NT2/D1 (cell line): ENCODE data around the gene EFNA3.

Experiments
- DNase-seq: peaks from one replicate; pipeline ENCODE4 v3.0.0-alpha.2; 2011; ENCODE audit warnings: low read depth, low spot score
- H3K27me3 ChIP-seq: 2 replicates; pipeline ENCODE4 v1.6.0; 2011; ENCODE audit warnings: mild to moderate bottlenecking; ENCODE audit not compliant: insufficient read length, insufficient read depth
- H3K36me3 ChIP-seq: 2 replicates; pipeline ENCODE4 v1.6.1; 2011; ENCODE audit warnings: mild to moderate bottlenecking, low read length, mixed read lengths; ENCODE audit not compliant: insufficient read depth, insufficient read length
- H3K4me1 ChIP-seq: 2 replicates; pipeline ENCODE4 v1.5.1; 2011; ENCODE audit not compliant: insufficient read depth, insufficient read length
- H3K4me3 ChIP-seq: 2 replicates; pipeline ENCODE4 v1.5.1; 2011; ENCODE audit warnings: low read depth; ENCODE audit not compliant: insufficient read length
- H3K9ac ChIP-seq: 2 replicates; pipeline ENCODE4 v1.6.0; 2011; ENCODE audit warnings: low read depth; ENCODE audit not compliant: insufficient read length
- H3K9me3 ChIP-seq: 2 replicates; pipeline ENCODE4 v1.5.1; 2011; ENCODE audit warnings: mild to moderate bottlenecking, low read length; ENCODE audit not compliant: insufficient read depth
- SUZ12 ChIP-seq: IDR thresholded peaks from 2 replicates; pipeline ENCODE4 v1.6.1; 2011; ENCODE audit not compliant: insufficient read length, insufficient read depth; ENCODE audit errors: extremely low read depth
- YY1 ChIP-seq: IDR thresholded peaks from 2 replicates; pipeline ENCODE4 v1.6.1; 2011; ENCODE audit not compliant: insufficient read length, insufficient read depth
- ZNF274 ChIP-seq: IDR thresholded peaks from 2 replicates; pipeline ENCODE4 v1.6.1; 2011; ENCODE audit warnings: mild to moderate bottlenecking, low read depth, low read length

EFNA3 gene

GRCh38 chr1:155057104-155057503 is 21.5 kb upstream of the EFNA3 start:
- H3K4me3 ChIP-seq = no peak overlapping the region
- no peak for DNase-seq
- H3K4me1 ChIP-seq = peaks cover 13% of the 10 kb centered on the region
- no peak overlapping the region for H3K9ac ChIP-seq
- peaks cover 8% of the 10 kb centered on the region; the same call in 1 of the 2 replicates for H3K9me3 ChIP-seq
- H3K36me3 ChIP-seq = peaks cover 75% of the 10 kb centered on the region
- H3K27me3 ChIP-seq = peaks cover 8% of the 10 kb centered on the region
- TF ChIP-seq ZNF274 (no peak), SUZ12 (no peak), YY1 (no peak)

GRCh38 chr1:155057788-155058211 is 20.8 kb upstream of the EFNA3 start:
- peaks cover 2% of the 10 kb centered on the region for H3K27me3 ChIP-seq
- peaks cover 8% of the 10 kb centered on the region; the same call in 1 of the 2 replicates for H3K9me3 ChIP-seq
- peaks cover 75% of the 10 kb centered on the region for H3K36me3 ChIP-seq
- DNase-seq = no peak
- H3K9ac ChIP-seq = no peak overlapping the region
- no peak overlapping the region for H3K4me3 ChIP-seq
- H3K4me1 ChIP-seq = peaks cover 12% of the 10 kb centered on the region
- no peak for TF ChIP-seq ZNF274
- no peak for TF ChIP-seq YY1
- TF ChIP-seq SUZ12 = no peak

GRCh38 chr1:155060736-155061135 is 17.9 kb upstream of the EFNA3 start:
- TF ChIP-seq ZNF274 = no peak
- TF ChIP-seq SUZ12 = no peak
- TF ChIP-seq YY1 = no peak
- H3K9me3 ChIP-seq = peaks cover 8% of the 10 kb centered on the region; the same call in 1 of the 2 replicates
- peaks cover 20% of the 10 kb centered on the region for H3K4me1 ChIP-seq
- peaks cover 55% of the 10 kb centered on the region for H3K36me3 ChIP-seq
- no peak for DNase-seq
- H3K27me3 ChIP-seq = peaks cover 6% of the 10 kb centered on the region
- H3K4me3 ChIP-seq = no peak overlapping the region
- peak overlapping the region; percentile 12 for H3K9ac ChIP-seq

- H3K4me1 ChIP-seq = peaks cover 20% of the 10 kb centered on the region
- H3K9me3 ChIP-seq = peaks cover 8% of the 10 kb centered on the region; the same call in 1 of the 2 replicates
- peak overlapping the region; percentile 12 for H3K9ac ChIP-seq
- H3K27me3 ChIP-seq = peaks cover 6% of the 10 kb centered on the region
- peaks cover 52% of the 10 kb centered on the region for H3K36me3 ChIP-seq
- TF ChIP-seq YY1 = no peak
- TF ChIP-seq ZNF274 = no peak
- TF ChIP-seq SUZ12 = no peak
- DNase-seq = peak; percentile 90
- H3K4me3 ChIP-seq = no peak overlapping the region
These were observed 17.1 kb upstream of the EFNA3 start for GRCh38 chr1:155061381-155062150.

GRCh38 chr1:155062151-155062686 is 16.4 kb upstream of the EFNA3 start:
- H3K4me3 ChIP-seq = peak overlapping the region; percentile 93
- peak overlapping the region; percentile 59 for H3K9ac ChIP-seq
- H3K36me3 ChIP-seq = peaks cover 52% of the 10 kb centered on the region
- H3K9me3 ChIP-seq = peaks cover 8% of the 10 kb centered on the region; the same call in 1 of the 2 replicates
- no peak for TF ChIP-seq YY1
- no peak for TF ChIP-seq ZNF274
- TF ChIP-seq SUZ12 = no peak
- peaks cover 20% of the 10 kb centered on the region for H3K4me1 ChIP-seq
- peaks cover 6% of the 10 kb centered on the region for H3K27me3 ChIP-seq
- no peak for DNase-seq

- Histone ChIP-seq H3K4me1 (peaks cover 20% of the 10 kb centered on the region), H3K9me3 (peaks cover 3% of the 10 kb centered on the region; the same call in 1 of the 2 replicates), H3K4me3 (peak overlapping the region; percentile 93), H3K27me3 (peaks cover 6% of the 10 kb centered on the region), H3K9ac (peak overlapping the region; percentile 95), H3K36me3 (peaks cover 50% of the 10 kb centered on the region)
- no peak for TF ChIP-seq SUZ12
- DNase-seq = peak; percentile 75
These were observed 15.8 kb upstream of the EFNA3 start for GRCh38 chr1:155062702-155063411.

GRCh38 chr1:155063550-155064110 is 15.0 kb upstream of the EFNA3 start, which contains the start of gene EFNA4:
Gene EFNA4, plus strand, starts transcription at chr1:155063740. Its CDS starts 84 bp downstream, at chr1:155063824.
- H3K9ac ChIP-seq = peak within 1 kb of the TSS; percentile 95
- H3K4me3 ChIP-seq = peak within 1 kb of the TSS; percentile 93
- peaks cover 6% of the 10 kb centered on the region for H3K27me3 ChIP-seq
- TF ChIP-seq YY1 (no peak), ZNF274 (no peak), SUZ12 (no peak)
- H3K9me3 ChIP-seq = no peaks in the 10 kb centered on the region
- peak; percentile 93 for DNase-seq
- H3K36me3 ChIP-seq = peaks cover 49% of the 10 kb centered on the region
- peaks cover 22% of the 10 kb centered on the region for H3K4me1 ChIP-seq
